Liver (tissue), 9 donors: ENCODE data around the gene NPAS2. TPM values are rescaled to one million over a fixed set of nuclear protein-coding genes. Genes with fewer than 3 reads are reported as not detected.

ENCODE experiments used
- DNase-seq: peaks from one replicate; pipeline ENCODE4 v3.0.0-alpha.2; 2017; ENCODE audit warnings: low spot score
- H3K27ac ChIP-seq, 2 donors: one replicate each; pipeline ENCODE4 v1.7.0; 2013; ENCODE audit warnings: inconsistent platforms in 2 of 2, low read length in 2 of 2, control low read depth in 1 of 2, low read depth in 1 of 2, mild to moderate bottlenecking in 1 of 2
- H3K27me3 ChIP-seq, 4 donors: one replicate each; pipeline versions ENCODE4 v1.6.1 to v1.7.0; 2013; ENCODE audit warnings: low read length in 3 of 4, inconsistent platforms in 1 of 4, mild to moderate bottlenecking in 1 of 4, moderate library complexity in 1 of 4; ENCODE audit not compliant: control insufficient read depth in 4 of 4, insufficient read depth in 4 of 4
- H3K36me3 ChIP-seq, 4 donors: one replicate each; pipeline versions ENCODE4 v1.6.1 to v1.7.0; 2013; ENCODE audit warnings: low read length in 3 of 4, mild to moderate bottlenecking in 3 of 4, low read depth in 1 of 4, moderate library complexity in 1 of 4; ENCODE audit not compliant: control insufficient read depth in 4 of 4, insufficient read depth in 3 of 4
- H3K4me1 ChIP-seq, 4 donors: one replicate each; pipeline versions ENCODE4 v1.6.1 to v1.7.0; 2013; ENCODE audit warnings: low read length in 3 of 4, mild to moderate bottlenecking in 3 of 4, moderate library complexity in 1 of 4; ENCODE audit not compliant: control insufficient read depth in 4 of 4, insufficient read depth in 4 of 4
- H3K4me3 ChIP-seq, 3 donors: one replicate each; pipeline versions ENCODE4 v1.6.1 to v1.7.0; 2013; ENCODE audit warnings: low read length in 3 of 3, control low read depth in 1 of 3, low read depth in 1 of 3, mild to moderate bottlenecking in 1 of 3
- H3K9ac ChIP-seq, 2 donors: one replicate each; pipeline ENCODE4 v1.7.0; 2013; ENCODE audit warnings: low read length in 2 of 2, mild to moderate bottlenecking in 2 of 2, moderate library complexity in 2 of 2, control low read depth in 1 of 2, low read depth in 1 of 2
- H3K9me3 ChIP-seq, 4 donors: one replicate each; pipeline versions ENCODE4 v1.6.1 to v1.7.0; 2013; ENCODE audit warnings: low read length in 3 of 4; ENCODE audit not compliant: control insufficient read depth in 4 of 4
- CTCF ChIP-seq: fragments of 150-350 bp; IDR thresholded peaks from 2 replicates; pipeline ENCODE4 v1.5.1; 2017; ENCODE audit warnings: improper control_type of control experiment, low read depth, low read length; ENCODE audit not compliant: missing input control
- FOXA1 ChIP-seq: IDR thresholded peaks from 2 replicates; pipeline ENCODE4 v1.6.1; 2016; ENCODE audit warnings: antibody characterized with exemption
- FOXA2 ChIP-seq: IDR thresholded peaks from 2 replicates; pipeline ENCODE4 v1.6.1; 2016; ENCODE audit warnings: antibody characterized with exemption
- GABPA ChIP-seq, 2 donors: IDR thresholded peaks in 1 of 2; conservative IDR thresholded peaks in 1 of 2; 2 replicates each; pipeline ENCODE4 v1.6.1; 2016; ENCODE audit warnings: antibody characterized with exemption in 2 of 2, mild to moderate bottlenecking in 1 of 2, moderate library complexity in 1 of 2
- HNF4G ChIP-seq: IDR thresholded peaks from 2 replicates; pipeline ENCODE4 v1.6.1; 2016; ENCODE audit warnings: antibody characterized with exemption
- RAD21 ChIP-seq, 2 donors: IDR thresholded peaks; 2 replicates each; pipeline ENCODE4 v1.6.1; 2016; ENCODE audit warnings: antibody characterized with exemption in 2 of 2, mild to moderate bottlenecking in 2 of 2
- RXRA ChIP-seq, 2 donors: IDR thresholded peaks; 2 replicates each; pipeline ENCODE4 v1.6.1; 2017 to 2018; ENCODE audit warnings: antibody characterized with exemption in 2 of 2, mild to moderate bottlenecking in 1 of 2
- ZBTB33 ChIP-seq: IDR thresholded peaks from 2 replicates; pipeline ENCODE4 v1.6.1; 2016; ENCODE audit warnings: antibody characterized with exemption
- WGBS: extraction: QIAGEN DNeasy Blood & Tissue Kit; methylation state at CpG from one replicate; pipeline ENCODE4 v1.1.7; 2013; 5-methylcytosine and 5-hydroxymethylcytosine counted together
- polyA plus RNA-seq, 2 donors: library from polyadenylated mRNA; stranded (reverse) in 1 of 2; unstranded in 1 of 2; fragments of 200-250 nt in 1 of 2; fragments of >200 nt in 1 of 2; fragmentation: Nextera tagmentation in 1 of 2; extraction: Ambion mirVana in 1 of 2; gene quantifications; one replicate each; pipeline versions ENCODE4 v1.2.1 to v1.2.3, GENCODE V29; 2013 to 2015
- total RNA-seq, 2 donors: library from RNA; depleted of rRNA; stranded (reverse); fragments of >200 nt; gene quantifications; one replicate each; pipeline ENCODE4 v1.2.3, GENCODE V29; 2014
- TF ChIP-seq, protein P1 (sequence below): IDR thresholded peaks from 2 replicates; pipeline ENCODE4 v1.6.1; 2016; ENCODE audit warnings: antibody characterized with exemption
- TF ChIP-seq, protein P2 (sequence below): IDR thresholded peaks from 2 replicates; pipeline ENCODE4 v1.6.1; 2016; ENCODE audit warnings: antibody characterized with exemption
- donor health status: healthy.
- donor health status: healthy.
- donor health status: healthy.
- donor health status: healthy.
- donor health status: healthy.

Gene NPAS2
- total and polyA plus RNA-seq, 4 donors, result 0.33 to 24.3 (median 6.6) TPM

DNA sequence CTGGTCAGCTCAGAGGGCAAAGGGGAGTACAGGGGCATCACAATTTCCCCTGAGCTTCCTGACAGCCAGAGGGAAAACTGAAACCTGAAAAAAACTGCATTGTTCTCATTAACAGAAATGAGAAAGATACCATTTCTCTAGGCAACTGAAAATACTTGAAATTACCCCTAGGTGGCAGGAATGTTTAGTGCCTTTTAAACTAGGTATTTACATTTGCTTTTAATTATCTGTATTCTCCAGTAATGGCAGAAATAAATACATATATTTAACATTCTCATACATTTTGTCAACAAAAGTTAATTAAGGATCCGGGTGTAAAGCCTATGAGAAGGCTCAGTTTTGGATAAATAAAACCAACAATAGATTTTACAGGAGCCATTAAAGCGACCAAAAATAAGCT, 216.6 kb downstream of the NPAS2 start:
- peaks cover 2 to 56% (median 35%) of the 10 kb centered on the region in 4 donors for H3K36me3 ChIP-seq
- 63% methylated on average over 2 of the region's 2 CpGs for WGBS

DNA sequence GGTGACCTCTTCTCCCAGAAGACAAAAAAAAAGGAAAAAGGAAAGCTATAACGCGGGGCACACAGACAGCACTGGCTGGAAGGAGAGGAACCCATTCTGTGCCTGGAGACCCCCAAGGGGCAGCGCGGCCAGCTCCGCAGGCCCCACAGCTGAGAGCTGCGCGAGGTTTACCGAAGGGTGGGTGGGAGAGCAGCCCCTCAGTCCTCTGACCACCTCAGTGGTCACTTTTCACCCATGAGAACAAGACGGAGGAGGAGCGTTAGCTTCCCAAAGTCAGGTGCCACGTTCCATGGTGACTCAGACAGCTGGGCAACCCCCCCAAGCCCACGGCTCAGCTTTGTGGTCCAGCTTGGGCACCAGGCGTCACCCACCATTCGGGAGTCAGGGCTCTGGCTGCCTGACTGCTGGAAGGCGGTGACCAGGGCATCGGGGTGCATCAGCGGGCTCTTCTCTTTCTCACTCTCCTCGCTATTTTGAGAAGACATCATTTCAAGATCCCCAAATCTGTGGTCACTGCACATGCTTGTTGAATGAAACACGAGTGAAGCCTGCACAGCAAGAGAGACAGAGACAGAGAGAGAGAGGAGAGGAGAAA, 217.3 kb downstream of the NPAS2 start:
- Histone ChIP-seq H3K9ac (no peak overlapping the region), H3K27ac (no peak overlapping the region), H3K4me1 (peaks cover 0 to 2% (median 0%) of the 10 kb centered on the region in 4 donors), H3K36me3 (peaks cover 2 to 50% (median 30%) of the 10 kb centered on the region in 4 donors), H3K4me3 (no peak overlapping the region), H3K27me3 (no peaks in the 10 kb centered on the region), H3K9me3 (no peaks in the 10 kb centered on the region)
- DNase-seq, result no peak
- TF ChIP-seq, protein P1, sequence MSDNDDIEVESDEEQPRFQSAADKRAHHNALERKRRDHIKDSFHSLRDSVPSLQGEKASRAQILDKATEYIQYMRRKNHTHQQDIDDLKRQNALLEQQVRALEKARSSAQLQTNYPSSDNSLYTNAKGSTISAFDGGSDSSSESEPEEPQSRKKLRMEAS, result no peak
- no peak for TF ChIP-seq FOXA1
- no peak for TF ChIP-seq FOXA2
- no peak for TF ChIP-seq CTCF
- no peak for TF ChIP-seq GABPA (IDR thresholded peaks at IDR 0.05 in 1 of 2, conservative IDR thresholded peaks at IDR 0.05 in 1 of 2)
- TF ChIP-seq, protein P2, sequence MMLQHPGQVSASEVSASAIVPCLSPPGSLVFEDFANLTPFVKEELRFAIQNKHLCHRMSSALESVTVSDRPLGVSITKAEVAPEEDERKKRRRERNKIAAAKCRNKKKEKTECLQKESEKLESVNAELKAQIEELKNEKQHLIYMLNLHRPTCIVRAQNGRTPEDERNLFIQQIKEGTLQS, result no peak
- no peak for TF ChIP-seq RAD21 (IDR thresholded peaks at IDR 0.05)
- no peak for TF ChIP-seq ZBTB33
- no peak for TF ChIP-seq HNF4G
- WGBS, result 95% methylated on average over 19 of the region's 19 CpGs

More for the DNA sequence above, 216.6 kb downstream of the NPAS2 start:
- H3K27me3 ChIP-seq, result no peaks in the 10 kb centered on the region
- no peak overlapping the region for H3K27ac ChIP-seq
- H3K4me3 ChIP-seq, result no peak overlapping the region
- H3K9ac ChIP-seq, result no peak overlapping the region
- H3K4me1 ChIP-seq, result peaks cover 0 to 2% (median 0%) of the 10 kb centered on the region in 4 donors
- TF ChIP-seq FOXA2, result peak; percentile 48
- no peak for TF ChIP-seq RXRA (IDR thresholded peaks at IDR 0.05)
- peak; percentile 59 for TF ChIP-seq CTCF
- TF ChIP-seq RAD21 (IDR thresholded peaks at IDR 0.05), result peak; percentile 84 to 85
- no peaks in the 10 kb centered on the region for H3K9me3 ChIP-seq
- no peak for DNase-seq
